HG03280 (cell line): Measurements from ENCODE around the gene CFAP68.
A peak's percentile ranks its signal among the peaks of the same experiment; 100 is the strongest.
"Not testable (repeated sequence)": the region's sequence is repeated elsewhere in the genome, so short reads cannot be mapped to it uniquely, and the experiment has no call there.

Source experiments
- ATAC-seq: cut with Tn5 transposase; IDR thresholded peaks from one replicate; pipeline ENCODE4 v1.9.1; 2021; ENCODE audit warnings: mild to moderate bottlenecking, moderate library complexity; ENCODE audit not compliant: unreplicated experiment

The CFAP68 gene

DNA sequence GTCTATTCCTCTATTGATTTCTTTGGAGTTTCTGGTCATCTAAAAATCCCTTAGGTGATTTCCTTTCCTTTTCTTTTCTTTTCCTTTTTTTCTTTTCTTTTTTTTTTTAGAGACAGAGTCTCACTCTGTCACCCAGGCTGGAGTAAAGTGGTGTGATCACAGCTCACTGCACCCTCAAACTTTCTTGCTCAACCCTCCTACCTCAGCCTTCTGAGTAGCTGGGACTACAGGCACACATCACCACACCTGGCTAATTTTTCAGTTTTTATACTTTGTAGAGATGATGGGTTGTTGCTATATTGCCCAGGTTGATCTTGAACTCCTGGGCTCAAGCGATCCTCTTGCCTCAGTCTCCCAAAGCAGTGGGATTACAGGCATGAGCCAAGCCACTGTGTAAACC, 37.4 kb downstream of the CFAP68 start:
- ATAC-seq, result no peak

GRCh38 chr11:111917312-111917711, 38.0 kb downstream of the CFAP68 start:
- no peak for ATAC-seq

- ATAC-seq, result no peak
Observed at GRCh38 chr11:111917788-111918187, 38.4 kb downstream of the CFAP68 start.

DNA sequence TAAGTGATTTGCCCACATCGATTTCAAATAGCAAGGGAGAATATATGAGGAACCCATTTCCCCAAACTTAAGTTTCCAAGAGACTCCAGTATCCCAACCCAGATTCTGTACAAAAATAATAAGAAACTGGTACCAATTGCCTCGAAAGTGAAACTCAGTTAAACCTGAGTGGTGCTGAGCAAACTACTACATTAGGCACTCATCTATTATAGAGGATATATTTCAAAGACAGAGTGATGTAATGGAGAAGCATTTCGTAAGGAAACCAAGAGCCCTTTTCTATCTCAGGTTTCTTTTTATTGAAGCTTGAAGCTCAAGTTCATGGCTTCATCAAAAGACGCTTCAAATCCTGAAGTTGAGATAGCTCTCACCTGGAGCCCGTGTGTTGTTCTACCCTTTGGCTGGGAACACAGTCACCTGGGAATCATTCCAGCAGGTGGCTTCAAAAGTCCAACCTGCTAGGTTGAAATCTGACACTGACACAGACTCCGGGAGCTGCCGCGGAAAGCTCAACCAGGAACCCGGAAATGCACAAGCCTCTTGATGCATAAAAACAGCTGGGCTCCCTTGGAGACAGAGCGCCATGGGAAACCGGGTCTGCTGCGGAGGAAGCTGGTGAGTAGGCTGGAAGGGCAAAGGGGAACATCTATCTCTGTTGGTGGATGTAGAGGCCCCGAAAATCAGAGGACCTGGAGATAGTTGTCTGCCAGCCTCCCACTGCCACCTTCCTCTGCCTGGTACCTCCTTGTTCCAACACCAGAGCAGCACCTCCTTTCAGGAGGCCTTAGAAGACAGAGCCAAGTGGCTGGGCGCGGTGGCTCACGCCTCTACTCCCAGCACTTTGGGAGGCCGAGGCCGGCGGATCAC, 39.3 kb downstream of the CFAP68 start, which contains the start of gene C11orf52:
C11orf52 (plus strand) TSS at position 524 of the 867 bp plus-strand sequence; CDS start at position 584, 60 bp downstream.
- no peak for ATAC-seq

DNA sequence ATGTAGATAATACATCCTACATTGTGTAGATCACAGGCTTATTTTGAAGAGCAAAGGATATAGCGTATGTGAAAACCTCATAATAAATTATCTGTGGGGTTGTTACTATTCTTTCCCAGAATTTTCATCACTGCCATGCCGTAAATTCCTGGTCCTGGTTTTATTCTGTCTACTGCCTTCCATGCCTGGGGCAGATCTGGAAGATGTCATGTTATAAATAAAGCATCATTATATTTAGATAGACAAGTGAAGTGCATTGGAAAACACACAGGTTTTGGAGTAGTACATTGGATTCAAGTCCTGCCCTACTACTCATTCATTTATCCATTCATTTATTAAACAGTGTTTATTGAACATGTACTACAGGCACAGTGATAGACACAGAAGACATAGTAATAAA, 41.6 kb downstream of the CFAP68 start:
- ATAC-seq, result no peak

GRCh38 chr11:111921541-111922230, 42.3 kb downstream of the CFAP68 start:
- no peak for ATAC-seq

GRCh38 chr11:111922803-111923202, 43.5 kb downstream of the CFAP68 start:
- no peak for ATAC-seq

DNA sequence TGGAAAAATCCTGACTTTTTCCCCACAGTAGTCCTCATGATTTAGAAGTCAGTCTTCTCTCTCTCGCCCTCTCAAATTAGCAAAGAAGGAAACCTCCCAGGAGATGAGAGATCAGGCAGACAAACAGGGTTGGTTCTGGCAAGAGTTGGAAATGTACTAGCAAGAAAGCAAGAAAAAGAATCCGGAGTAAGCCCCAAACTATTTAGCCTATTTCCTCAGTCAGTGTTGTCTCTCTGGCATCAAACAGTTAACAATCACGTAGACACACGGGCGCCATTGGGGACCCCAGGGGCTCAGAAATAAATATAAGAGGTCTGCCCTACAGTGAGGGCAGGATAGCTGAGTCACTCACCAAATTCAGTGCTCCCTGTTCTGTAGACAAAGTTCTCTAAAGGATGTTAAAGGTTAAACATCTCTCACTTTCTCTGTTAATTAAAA, 44.0 kb downstream of the CFAP68 start:
- no peak for ATAC-seq

DNA sequence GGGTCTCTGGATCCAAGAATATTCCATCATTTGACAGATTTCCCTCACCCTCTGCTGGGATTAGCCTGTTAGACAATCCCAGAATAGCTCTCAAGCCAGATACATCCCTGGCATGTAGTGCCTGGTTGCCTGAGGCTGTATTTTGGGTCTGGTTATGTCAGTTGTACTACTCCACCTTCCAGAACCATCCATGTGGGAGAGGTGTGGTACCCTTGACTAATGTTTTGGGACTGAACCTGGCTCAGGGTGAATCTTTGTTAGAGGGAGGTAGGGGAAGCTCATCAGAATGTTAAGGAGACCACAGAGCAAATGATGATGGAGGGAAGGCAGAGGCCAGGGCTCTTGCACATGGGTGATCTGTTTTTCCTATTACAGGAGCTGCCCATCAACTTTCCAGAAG, 44.6 kb downstream of the CFAP68 start:
- ATAC-seq, result no peak

- no peak for ATAC-seq
Observed at GRCh38 chr11:111925953-111926352, 46.6 kb downstream of the CFAP68 start.

GRCh38 chr11:111926505-111927391, 47.4 kb downstream of the CFAP68 start:
- ATAC-seq, result peak; percentile 92

DNA sequence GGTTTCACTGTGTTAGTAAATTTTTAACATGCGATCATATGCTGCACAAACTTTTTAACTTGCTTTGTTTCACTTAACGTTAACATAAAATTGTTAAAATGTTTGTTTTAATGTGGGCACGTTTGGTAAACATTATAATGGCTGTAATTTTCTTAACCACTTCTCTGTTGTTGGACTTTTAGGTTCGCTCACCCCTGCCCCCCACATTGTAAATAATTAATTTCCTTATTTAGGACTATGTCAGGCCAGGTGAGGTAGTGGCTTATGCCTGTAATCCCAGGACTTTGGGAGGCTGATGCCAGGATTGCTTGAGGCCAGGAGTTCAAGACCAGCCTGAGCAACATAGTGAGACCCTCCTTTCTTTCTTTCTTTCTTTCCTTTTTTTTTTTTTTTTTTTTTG, 51.1 kb downstream of the CFAP68 start:
- no peak for ATAC-seq

GRCh38 chr11:111932611-111932950, 53.2 kb downstream of the CFAP68 start:
- no peak for ATAC-seq

- not testable (repeated sequence) for ATAC-seq
Observed at GRCh38 chr11:111933176-111933575, 53.8 kb downstream of the CFAP68 start.

DNA sequence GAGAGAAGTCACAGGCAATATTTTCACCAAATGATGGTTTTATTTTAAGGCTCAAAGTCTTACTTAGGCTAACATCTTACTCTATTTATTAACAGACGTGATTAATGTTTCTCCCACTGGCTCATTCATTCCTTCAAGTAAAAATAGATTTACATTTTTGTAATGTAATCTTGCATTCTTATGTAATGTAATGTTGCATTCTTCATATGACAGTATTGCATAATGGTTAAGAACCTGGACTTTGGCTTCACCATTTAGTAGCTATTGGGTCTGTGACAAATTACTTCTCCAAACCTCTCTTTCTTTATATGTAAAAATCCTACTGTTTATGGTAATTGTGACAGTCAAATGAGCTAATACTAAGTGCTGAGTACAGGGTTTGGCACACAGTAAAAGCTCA, 54.5 kb downstream of the CFAP68 start:
- no peak for ATAC-seq

GRCh38 chr11:111934306-111934705, 55.0 kb downstream of the CFAP68 start:
- ATAC-seq, result no peak
